Raji (cell line): ENCODE measurements around the gene LCE5A.

ENCODE experiments used
- POLR2A ChIP-seq: IDR thresholded peaks from 2 replicates; pipeline ENCODE4 v1.6.1; 2011; ENCODE audit warnings: low read depth, low read length, control low read depth; ENCODE audit not compliant: insufficient read depth

Gene LCE5A, protein sequence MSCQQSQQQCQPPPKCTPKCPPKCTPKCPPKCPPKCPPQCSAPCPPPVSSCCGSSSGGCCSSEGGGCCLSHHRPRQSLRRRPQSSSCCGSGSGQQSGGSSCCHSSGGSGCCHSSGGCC

GRCh38 chr1:152510503-152510902, at the start of gene LCE5A:
Gene LCE5A, plus strand, starts transcription at chr1:152510803. Its CDS starts 732 bp downstream, at chr1:152511535.
- no peak for TF ChIP-seq POLR2A

- no peak for TF ChIP-seq POLR2A
These were observed 49.1 kb upstream of the LCE5A start for GRCh38 chr1:152461544-152461943.

- no peak for TF ChIP-seq POLR2A
These were observed 48.0 kb upstream of the LCE5A start for GRCh38 chr1:152462636-152463035.

- TF ChIP-seq POLR2A, result no peak
These were observed 44.4 kb upstream of the LCE5A start for GRCh38 chr1:152466217-152466616.

- TF ChIP-seq POLR2A, result no peak
These were observed 36.6 kb upstream of the LCE5A start for GRCh38 chr1:152473887-152474537.

- TF ChIP-seq POLR2A, result no peak
These were observed 30.6 kb upstream of the LCE5A start for GRCh38 chr1:152479792-152480595.

DNA sequence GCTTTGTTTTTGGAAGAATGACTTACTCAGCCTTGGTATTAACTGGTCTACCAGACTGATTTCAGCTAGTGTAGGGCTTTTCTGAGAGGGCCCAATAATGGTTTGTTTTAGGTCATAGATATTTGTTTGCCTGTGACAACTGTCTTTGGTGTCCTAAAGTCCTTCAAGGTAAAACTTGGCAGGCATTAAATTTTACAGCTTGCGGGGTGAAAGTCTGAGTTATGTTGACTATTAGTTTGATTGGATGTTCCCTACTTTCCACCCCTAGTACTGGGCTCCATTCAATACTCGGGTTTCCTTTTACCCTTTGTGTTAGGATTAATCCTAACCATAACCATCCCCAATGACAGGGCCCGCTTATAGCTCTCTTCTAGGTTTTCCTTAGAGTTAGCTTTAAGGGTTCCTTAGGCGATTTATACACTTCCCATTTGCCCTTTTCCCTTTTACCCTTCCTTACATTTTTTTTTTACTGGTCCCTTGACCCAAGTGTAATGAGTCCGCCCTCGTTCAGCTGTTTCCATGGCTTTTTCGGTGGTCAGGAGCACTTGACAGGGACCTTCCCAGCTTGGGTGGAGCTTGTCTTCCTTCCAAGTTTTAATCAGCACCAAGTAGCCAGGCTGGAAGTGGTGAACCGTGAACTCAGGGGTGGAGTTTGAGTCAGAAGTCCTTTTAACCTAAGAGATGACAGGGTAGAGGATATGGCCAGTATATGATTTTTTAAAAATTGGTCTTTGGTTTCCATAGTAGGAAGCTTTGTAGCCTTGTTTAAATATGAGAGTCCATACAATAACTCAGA, 28.5 kb upstream of the LCE5A start:
- TF ChIP-seq POLR2A, result no peak

DNA sequence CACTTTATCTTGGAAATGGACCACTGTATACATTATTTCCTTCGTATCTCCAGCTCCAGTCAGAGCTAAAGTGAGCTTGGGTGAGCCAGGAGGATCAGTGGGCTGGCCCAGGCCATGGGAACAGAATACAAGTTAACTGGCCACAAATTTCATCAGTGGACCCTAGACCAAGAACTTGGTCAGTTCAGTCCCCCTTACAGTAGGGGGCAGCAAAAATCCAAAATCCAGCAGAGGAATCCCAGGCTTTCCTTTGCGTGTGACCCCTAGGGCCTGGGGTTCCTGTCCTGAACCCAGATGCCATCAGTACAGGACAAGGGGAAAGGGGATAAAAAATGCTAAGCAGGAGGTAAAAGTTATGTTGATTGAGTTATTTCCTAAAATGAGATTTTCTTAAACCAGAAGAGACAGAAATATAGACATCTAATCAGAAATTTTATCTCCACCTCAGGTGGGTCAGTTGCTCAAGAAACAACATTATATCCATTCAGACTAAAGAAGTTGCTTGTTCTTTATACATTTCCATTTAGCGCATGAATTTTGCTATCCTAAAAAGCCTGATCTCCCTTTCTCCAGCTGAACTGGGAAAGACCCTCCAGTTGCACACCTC, 24.1 kb upstream of the LCE5A start:
- no peak for TF ChIP-seq POLR2A

DNA sequence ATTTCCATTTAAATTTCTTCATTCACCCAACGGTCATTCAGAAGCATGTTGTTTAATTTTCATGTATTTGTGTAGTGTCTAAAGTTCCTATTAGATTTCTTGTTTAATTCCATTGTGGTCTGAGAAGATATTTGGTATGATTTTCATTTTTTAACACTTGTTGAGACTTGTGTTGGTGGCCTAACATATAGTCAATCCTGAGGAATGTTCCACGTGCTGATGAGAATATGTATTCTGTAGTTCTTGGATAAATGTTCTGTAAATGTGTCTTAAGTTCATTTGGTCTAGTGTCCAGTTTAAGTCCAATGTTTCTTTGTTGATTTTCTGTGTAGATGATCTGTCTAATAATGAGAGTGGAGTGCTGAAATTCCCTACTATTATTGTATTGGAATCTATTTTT, 22.7 kb upstream of the LCE5A start:
- TF ChIP-seq POLR2A, result no peak

DNA sequence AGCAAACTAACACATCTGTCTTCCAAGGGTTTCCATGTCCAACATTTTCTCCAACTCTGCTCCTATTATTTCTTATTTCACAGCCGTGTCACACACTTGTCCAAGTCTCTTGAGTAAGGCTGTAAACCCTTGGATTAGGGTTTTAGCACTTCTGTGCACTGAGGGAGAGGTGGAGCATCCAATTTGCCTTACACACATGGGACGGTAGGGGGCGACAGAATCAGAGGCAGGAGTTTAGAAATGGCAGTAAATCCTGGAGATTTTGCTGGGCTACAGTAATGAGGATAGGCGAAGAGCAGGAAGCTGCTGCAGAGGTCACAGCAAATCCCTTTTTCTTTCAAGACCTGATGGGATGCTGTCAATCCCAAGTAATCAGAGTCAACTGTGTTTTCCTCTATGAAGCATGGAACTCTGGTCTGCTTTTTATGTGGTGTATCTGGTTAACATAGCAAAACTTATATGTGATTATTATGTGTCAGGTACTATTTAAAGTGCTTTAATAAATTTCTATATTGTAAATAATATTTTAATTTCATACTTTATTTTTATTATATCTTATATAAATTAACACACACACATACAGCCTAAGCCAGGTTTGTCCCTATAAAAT, 15.4 kb upstream of the LCE5A start:
- no peak for TF ChIP-seq POLR2A

DNA sequence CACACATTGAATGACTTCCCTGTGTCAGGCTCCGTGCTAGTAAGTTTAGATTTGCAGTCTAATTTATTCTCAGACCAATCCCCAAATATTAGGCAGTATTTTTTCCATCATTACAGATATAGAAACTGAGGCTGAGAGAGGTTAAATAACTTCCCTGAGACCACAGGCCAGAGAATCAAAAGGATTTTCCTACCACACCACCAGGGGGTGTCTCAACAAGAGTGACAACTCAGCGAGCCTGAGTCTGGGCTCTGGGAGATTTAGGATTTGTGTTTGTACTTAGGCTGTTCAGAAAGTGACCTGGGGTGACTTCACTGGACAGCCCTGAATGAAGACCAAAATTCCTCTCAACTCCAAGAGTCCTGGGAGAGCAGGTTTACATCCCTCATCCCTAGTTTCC, 13.3 kb upstream of the LCE5A start:
- no peak for TF ChIP-seq POLR2A

GRCh38 chr1:152501704-152502103, 8.9 kb upstream of the LCE5A start:
- no peak for TF ChIP-seq POLR2A

- TF ChIP-seq POLR2A, result no peak
These were observed 8.0 kb upstream of the LCE5A start for GRCh38 chr1:152502496-152503180.

DNA sequence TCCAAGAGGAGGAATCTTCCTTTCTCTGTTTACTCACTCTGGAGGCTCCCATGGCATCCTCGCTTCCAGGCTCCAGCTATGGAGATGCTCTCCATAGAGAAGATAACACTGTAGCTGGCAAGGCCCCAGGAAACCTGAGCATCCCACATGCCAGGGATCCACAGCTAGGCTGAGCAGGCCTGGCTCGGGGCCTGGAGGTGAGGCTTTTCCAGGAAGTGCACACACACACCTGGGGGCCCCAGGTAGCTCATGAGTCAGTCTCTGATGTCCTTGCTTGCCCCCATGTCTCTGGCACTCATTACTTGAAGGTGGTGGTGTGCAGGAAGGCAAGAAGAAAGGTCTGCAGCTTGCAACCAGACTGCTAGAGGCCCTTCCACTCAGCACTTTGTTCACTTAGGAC, 5.5 kb upstream of the LCE5A start:
- TF ChIP-seq POLR2A, result no peak
